Measurements from ENCODE around the gene LUC7L2. TPM values are rescaled to one million over a fixed set of nuclear protein-coding genes. Genes with fewer than 3 reads are reported as not detected.

LUC7L2 gene
- total and polyA plus RNA-seq, 10 of the 15 experiments (the other 5 are each of a cell fraction or from before 2014, with no cell fraction given) = 31.7 to 98.7 (median 68.6) TPM

DNA sequence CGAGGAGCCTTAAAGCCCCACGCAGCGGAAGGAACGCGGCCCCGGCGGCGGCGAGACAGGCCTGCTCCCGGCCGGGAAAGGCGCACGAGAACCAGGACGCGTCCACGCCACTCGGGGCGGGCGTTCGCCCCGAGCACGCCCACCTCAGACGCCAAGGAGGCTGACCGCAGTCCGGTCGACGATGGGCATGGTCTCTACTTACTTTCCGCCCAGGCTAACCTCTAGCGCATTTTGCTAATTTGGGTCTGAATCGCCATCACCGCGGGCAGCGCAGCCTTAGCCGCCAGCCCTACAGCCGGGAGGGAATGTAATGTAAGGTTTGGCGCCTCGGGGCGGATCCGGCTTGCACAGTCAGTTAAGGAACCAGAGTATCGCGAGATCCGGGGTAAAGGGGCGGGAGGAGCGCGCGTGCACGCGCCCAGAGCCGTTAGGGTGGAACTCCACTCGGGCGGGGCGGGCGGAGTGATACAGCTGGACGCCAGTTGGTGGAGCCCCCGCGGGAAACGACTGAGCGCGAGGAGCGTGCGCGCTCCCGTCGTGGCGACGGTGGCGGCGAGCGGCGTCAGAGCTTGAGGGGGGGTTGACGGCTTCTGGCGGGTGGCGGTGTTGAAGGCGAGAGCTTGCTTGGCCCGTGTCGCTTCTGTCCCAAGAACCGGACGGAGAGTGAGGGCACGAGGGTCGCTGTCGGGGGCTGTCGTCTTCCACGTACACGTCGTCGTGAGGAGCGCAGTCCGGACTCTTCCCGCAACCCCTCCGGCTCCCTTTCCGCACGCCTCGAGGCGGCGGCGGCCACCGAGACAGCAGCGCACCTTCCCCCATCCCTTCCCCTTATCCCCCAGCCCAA lies at the start of gene LUC7L2 (continued):
- TF ChIP-seq RELA (IDR thresholded peaks at IDR 0.05; ENCODE audit: borderline replicate concordance, partially characterized antibody) = peak; percentile 63
- TF ChIP-seq, protein P1, sequence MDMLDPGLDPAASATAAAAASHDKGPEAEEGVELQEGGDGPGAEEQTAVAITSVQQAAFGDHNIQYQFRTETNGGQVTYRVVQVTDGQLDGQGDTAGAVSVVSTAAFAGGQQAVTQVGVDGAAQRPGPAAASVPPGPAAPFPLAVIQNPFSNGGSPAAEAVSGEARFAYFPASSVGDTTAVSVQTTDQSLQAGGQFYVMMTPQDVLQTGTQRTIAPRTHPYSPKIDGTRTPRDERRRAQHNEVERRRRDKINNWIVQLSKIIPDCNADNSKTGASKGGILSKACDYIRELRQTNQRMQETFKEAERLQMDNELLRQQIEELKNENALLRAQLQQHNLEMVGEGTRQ (IDR thresholded peaks at IDR 0.05; ENCODE audit: borderline replicate concordance, low read depth, low read length) = no peak; the same call in 1 of the 2 replicates
- peak; percentile 68; the same call in 1 of the 2 replicates for TF ChIP-seq NBN (IDR thresholded peaks at IDR 0.05)
- TF ChIP-seq POLR2A (IDR thresholded peaks at IDR 0.05; ENCODE audit: low read depth, low read length) = peak; percentile 97
- no peak for TF ChIP-seq STAT3 (IDR thresholded peaks at IDR 0.05; ENCODE audit: low read depth, low read length)
- TF ChIP-seq BMI1 (IDR thresholded peaks at IDR 0.05; ENCODE audit: borderline replicate concordance) = no peak
- TF ChIP-seq HCFC1 (IDR thresholded peaks at IDR 0.05; ENCODE audit: low read length) = peak; percentile 43; the same call in 1 of the 2 replicates
- peak; percentile 53; the same call in 1 of the 2 replicates for TF ChIP-seq MYB (IDR thresholded peaks at IDR 0.05; ENCODE audit: borderline replicate concordance, low read depth, low read length)
- TF ChIP-seq CEBPB (IDR thresholded peaks at IDR 0.05; ENCODE audit: borderline replicate concordance in 1 of 2, low read depth in 2 of 2, low read length in 2 of 2) = no peak
- peak; percentile 55 for TF ChIP-seq SMARCA5 (IDR thresholded peaks at IDR 0.05)
- no peak; the same call in none of the 2 replicates for TF ChIP-seq GATAD2B (conservative IDR thresholded peaks at IDR 0.05; ENCODE audit: low read depth)
- TF ChIP-seq NR2F1 (conservative IDR thresholded peaks at IDR 0.05) = no peak
- peak; percentile 20 for TF ChIP-seq BCL3 (IDR thresholded peaks at IDR 0.05; ENCODE audit: borderline replicate concordance, insufficient read depth, low read depth, low read length, poor library complexity, severe bottlenecking)
- TF ChIP-seq RBBP5 (conservative IDR thresholded peaks at IDR 0.05) = no peak
- TF ChIP-seq CHD1 (IDR thresholded peaks at IDR 0.05; ENCODE audit: low read depth, low read length) = no peak
- TF ChIP-seq RAD51 (IDR thresholded peaks at IDR 0.05) = no peak
